Measurements from ENCODE around the gene CENPK. TPM values are rescaled to one million over a fixed set of nuclear protein-coding genes. Genes with fewer than 3 reads are reported as not detected.

CENPK gene
- total and polyA plus RNA-seq, 2 experiments from 2014 or later: 17.2 to 23.9 TPM

DNA sequence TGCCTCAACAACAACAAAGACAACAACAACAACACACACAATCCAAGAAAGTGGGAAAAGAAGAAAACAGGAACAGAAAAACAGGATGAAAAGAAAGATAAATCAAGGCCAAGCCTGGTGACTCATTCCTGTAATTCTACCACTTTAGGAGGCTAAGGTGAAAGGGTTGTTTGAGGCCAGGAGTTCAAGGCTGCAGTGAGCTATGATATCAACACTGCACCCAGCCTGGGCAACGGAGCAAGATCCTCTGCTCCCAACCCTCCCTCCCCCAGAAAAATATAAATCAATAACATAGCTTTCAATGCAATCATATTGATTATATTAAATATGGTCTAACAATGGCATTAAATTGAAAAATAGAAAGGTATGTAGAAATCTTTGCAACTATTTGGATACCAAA is 32.1 kb downstream of the CENPK start:
- H4K20me1 ChIP-seq (ENCODE audit: insufficient read depth): no peaks in the 10 kb centered on the region
- WGBS, 2 experiments (ENCODE audit: low coverage in 1 of 2, low lambda C conversion rate in 2 of 2, missing lambda C conversion rate in 2 of 2): 80 to 100% methylated on average over 1 of the region's 1 CpG
- in situ Hi-C loops (cut with MboI): no loop called here

DNA sequence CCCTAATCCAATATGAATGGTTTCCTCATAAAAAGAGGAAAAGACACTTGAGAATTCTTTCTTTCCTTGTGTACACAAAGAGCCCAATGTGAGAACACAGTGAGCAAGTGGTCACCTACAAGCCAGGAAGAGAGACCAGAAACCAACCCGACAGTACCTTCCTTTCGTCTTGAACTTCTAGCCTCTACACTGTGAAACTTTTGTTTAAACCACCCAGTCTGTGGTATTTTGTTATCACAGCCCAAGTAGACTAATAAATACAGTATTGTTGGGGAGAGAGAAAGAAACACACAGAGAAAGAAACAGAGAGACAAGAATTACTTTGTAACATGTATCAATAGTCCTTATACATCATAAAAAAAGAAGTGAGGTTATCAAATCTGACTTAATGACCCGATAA is 37.2 kb downstream of the CENPK start:
- Histone ChIP-seq H3K9me2 (ENCODE audit: insufficient read depth) (no peaks in the 10 kb centered on the region), H3K4me3 (no peak overlapping the region), H3K36me3 (ENCODE audit: low read depth) (no peaks in the 10 kb centered on the region), H3K79me2 (ENCODE audit: insufficient read depth) (no peaks in the 10 kb centered on the region), H4K20me1 (ENCODE audit: insufficient read depth) (no peaks in the 10 kb centered on the region), H3K9ac (no peak overlapping the region), H3F3A (ENCODE audit: insufficient read depth) (no peaks in the 10 kb centered on the region), H3K27me3 (replicated peaks; ENCODE audit: insufficient read depth) (no peaks in the 10 kb centered on the region), H3K9me3 (ENCODE audit: low read depth) (no peaks in the 10 kb centered on the region), H3K4me1 (ENCODE audit: insufficient read depth) (no peaks in the 10 kb centered on the region), H2AFZ (no peak overlapping the region), H3K27ac (no peak overlapping the region), H3K4me2 (ENCODE audit: unreplicated experiment) (no peak overlapping the region)
- 96 to 97% methylated on average over 3 of the region's 3 CpGs for WGBS, 2 experiments (ENCODE audit: low coverage in 1 of 2, low lambda C conversion rate in 2 of 2, missing lambda C conversion rate in 2 of 2)
- no peak for TF ChIP-seq EZH2phosphoT487 (IDR thresholded peaks at IDR 0.05; ENCODE audit: insufficient read depth, low read depth)
- TF ChIP-seq EZH2 (IDR thresholded peaks at IDR 0.05; ENCODE audit: insufficient read depth, poor library complexity, severe bottlenecking): no peak
- no peak for DNase-seq
- in situ Hi-C loops (cut with MboI): no loop called here

More for the DNA sequence above, 32.1 kb downstream of the CENPK start:
- H3F3A ChIP-seq (ENCODE audit: insufficient read depth): 0 out of 2 replicates have a peak, but pooled peaks cover under 1% of the 10 kb centered on the region
- H3K9me3 ChIP-seq (ENCODE audit: low read depth): no peaks in the 10 kb centered on the region
- H3K79me2 ChIP-seq (ENCODE audit: insufficient read depth): no peaks in the 10 kb centered on the region
- no peak overlapping the region for H3K27ac ChIP-seq
- H3K4me2 ChIP-seq (ENCODE audit: unreplicated experiment): no peak overlapping the region
- no peak overlapping the region for H2AFZ ChIP-seq
- no peaks in the 10 kb centered on the region for H3K36me3 ChIP-seq (ENCODE audit: low read depth)
- no peaks in the 10 kb centered on the region for H3K27me3 ChIP-seq (replicated peaks; ENCODE audit: insufficient read depth)
- H3K4me3 ChIP-seq: no peak overlapping the region
- no peak for TF ChIP-seq EZH2phosphoT487 (IDR thresholded peaks at IDR 0.05; ENCODE audit: insufficient read depth, low read depth)
- no peak for TF ChIP-seq EZH2 (IDR thresholded peaks at IDR 0.05; ENCODE audit: insufficient read depth, poor library complexity, severe bottlenecking)
- no peaks in the 10 kb centered on the region for H3K9me2 ChIP-seq (ENCODE audit: insufficient read depth)
- H3K9ac ChIP-seq: no peak overlapping the region
- DNase-seq: no peak
- H3K4me1 ChIP-seq (ENCODE audit: insufficient read depth): no peaks in the 10 kb centered on the region

DNA sequence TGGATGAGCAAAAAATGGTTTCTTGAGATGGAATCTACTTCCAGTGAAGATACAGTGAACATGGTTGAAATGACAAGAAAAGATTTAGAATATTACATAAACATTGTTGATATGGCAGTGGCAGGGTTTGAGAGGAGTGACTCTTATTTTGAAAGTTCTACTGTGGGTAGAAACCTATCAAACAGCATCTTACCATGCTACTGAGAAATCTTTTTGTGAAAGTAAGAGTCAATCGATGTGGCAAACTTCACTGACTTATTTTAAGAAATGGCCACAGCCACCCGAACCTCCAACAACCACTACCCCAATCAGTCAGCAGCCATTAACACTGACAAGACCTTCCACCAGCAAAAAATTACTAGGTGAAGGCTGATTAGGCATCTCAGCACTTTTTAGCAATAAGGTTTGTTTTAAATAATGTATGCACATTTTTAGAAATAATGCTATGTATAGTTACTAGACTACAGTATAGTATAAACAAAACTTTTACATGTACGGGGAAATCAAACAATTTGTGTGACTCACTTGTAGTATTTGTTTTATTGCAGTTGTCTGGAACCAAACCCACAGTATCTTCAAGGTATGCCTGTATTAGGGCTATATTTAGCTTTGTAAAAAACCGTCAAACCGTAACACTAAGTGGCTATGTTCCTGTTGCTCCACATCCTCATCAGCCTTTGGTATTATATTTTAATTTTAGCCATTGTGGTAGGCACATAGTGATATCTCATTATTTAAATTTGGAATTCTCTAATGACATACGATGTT is 50.6 kb downstream of the CENPK start:
- Histone ChIP-seq H4K20me1 (ENCODE audit: insufficient read depth) (no peaks in the 10 kb centered on the region), H3K9me2 (ENCODE audit: insufficient read depth) (no peaks in the 10 kb centered on the region), H3K27ac (no peak overlapping the region), H3K4me2 (ENCODE audit: unreplicated experiment) (no peak overlapping the region), H3F3A (ENCODE audit: insufficient read depth) (no peaks in the 10 kb centered on the region), H3K9me3 (ENCODE audit: low read depth) (no peaks in the 10 kb centered on the region), H3K9ac (no peak overlapping the region), H3K4me3 (no peak overlapping the region), H3K27me3 (replicated peaks; ENCODE audit: insufficient read depth) (no peaks in the 10 kb centered on the region), H3K36me3 (ENCODE audit: low read depth) (no peaks in the 10 kb centered on the region), H3K4me1 (ENCODE audit: insufficient read depth) (no peaks in the 10 kb centered on the region), H3K79me2 (ENCODE audit: insufficient read depth) (no peaks in the 10 kb centered on the region), H2AFZ (no peak overlapping the region)
- 92 to 94% methylated on average over 6 of the region's 6 CpGs for WGBS, 2 experiments (ENCODE audit: low coverage in 1 of 2, low lambda C conversion rate in 2 of 2, missing lambda C conversion rate in 2 of 2)
- in situ Hi-C loops (cut with MboI): no loop called here
- TF ChIP-seq EZH2 (IDR thresholded peaks at IDR 0.05; ENCODE audit: insufficient read depth, poor library complexity, severe bottlenecking): no peak
- DNase-seq: no peak

- Histone ChIP-seq H3K27ac (no peak overlapping the region), H3K9me3 (ENCODE audit: low read depth) (no peaks in the 10 kb centered on the region), H3K9me2 (ENCODE audit: insufficient read depth) (no peaks in the 10 kb centered on the region), H3K4me1 (ENCODE audit: insufficient read depth) (no peaks in the 10 kb centered on the region), H4K20me1 (ENCODE audit: insufficient read depth) (no peaks in the 10 kb centered on the region), H3K79me2 (ENCODE audit: insufficient read depth) (no peaks in the 10 kb centered on the region), H3K27me3 (replicated peaks; ENCODE audit: insufficient read depth) (no peaks in the 10 kb centered on the region), H3K9ac (no peak overlapping the region), H3K4me2 (ENCODE audit: unreplicated experiment) (no peak overlapping the region), H3K36me3 (ENCODE audit: low read depth) (no peaks in the 10 kb centered on the region), H3K4me3 (no peak overlapping the region), H3F3A (ENCODE audit: insufficient read depth) (no peaks in the 10 kb centered on the region), H2AFZ (no peak overlapping the region)
- TF ChIP-seq EZH2phosphoT487 (IDR thresholded peaks at IDR 0.05; ENCODE audit: insufficient read depth, low read depth): no peak
- no peak for TF ChIP-seq EZH2 (IDR thresholded peaks at IDR 0.05; ENCODE audit: insufficient read depth, poor library complexity, severe bottlenecking)
- 87 to 95% methylated on average over 2 of the region's 2 CpGs for WGBS, 2 experiments (ENCODE audit: low coverage in 1 of 2, low lambda C conversion rate in 2 of 2, missing lambda C conversion rate in 2 of 2)
- in situ Hi-C loops (cut with MboI): no loop called here
- DNase-seq: peak; percentile 2
Measured at GRCh38 chr5:65508978-65509377, 54.0 kb downstream of the CENPK start.
